Measurements from ENCODE around the gene ZNF182. TPM values are rescaled to one million over a fixed set of nuclear protein-coding genes. Genes with fewer than 3 reads are reported as not detected.
"Not testable (repeated sequence)": the region's sequence is repeated elsewhere in the genome, so short reads cannot be mapped to it uniquely, and the experiment has no call there.

Gene ZNF182
- total and polyA plus RNA-seq, 2 of the 13 experiments (the other 11 are each of a cell fraction or from before 2014, with no cell fraction given), result 2.1 to 4.5 TPM

GRCh38 chrX:47973235-47973634 is 30.6 kb downstream of the ZNF182 start (continued):
- TF ChIP-seq, protein P1, sequence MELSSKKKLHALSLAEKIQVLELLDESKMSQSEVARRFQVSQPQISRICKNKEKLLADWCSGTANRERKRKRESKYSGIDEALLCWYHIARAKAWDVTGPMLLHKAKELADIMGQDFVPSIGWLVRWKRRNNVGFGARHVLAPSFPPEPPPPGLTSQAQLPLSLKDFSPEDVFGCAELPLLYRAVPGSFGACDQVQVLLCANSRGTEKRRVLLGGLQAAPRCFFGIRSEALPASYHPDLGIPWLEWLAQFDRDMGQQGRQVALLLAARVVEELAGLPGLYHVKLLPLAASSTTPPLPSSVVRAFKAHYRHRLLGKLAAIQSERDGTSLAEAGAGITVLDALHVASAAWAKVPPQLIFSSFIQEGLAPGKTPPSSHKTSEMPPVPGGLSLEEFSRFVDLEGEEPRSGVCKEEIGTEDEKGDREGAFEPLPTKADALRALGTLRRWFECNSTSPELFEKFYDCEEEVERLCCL (CRISPR knock-in tag; IDR thresholded peaks at IDR 0.05; ENCODE audit: borderline replicate concordance), result no peak
- no peak for TF ChIP-seq AGO1 (IDR thresholded peaks at IDR 0.05; ENCODE audit: low read depth, low read length, poor library complexity, severe bottlenecking)
- no peak for TF ChIP-seq NAIF1 (CRISPR knock-in tag; IDR thresholded peaks at IDR 0.05; ENCODE audit: borderline replicate concordance)
- no peak for TF ChIP-seq MAFK (conservative IDR thresholded peaks at IDR 0.05 in 1 of 2, IDR thresholded peaks at IDR 0.05 in 1 of 2; ENCODE audit: low read length in 2 of 2)
- TF ChIP-seq, protein P2, sequence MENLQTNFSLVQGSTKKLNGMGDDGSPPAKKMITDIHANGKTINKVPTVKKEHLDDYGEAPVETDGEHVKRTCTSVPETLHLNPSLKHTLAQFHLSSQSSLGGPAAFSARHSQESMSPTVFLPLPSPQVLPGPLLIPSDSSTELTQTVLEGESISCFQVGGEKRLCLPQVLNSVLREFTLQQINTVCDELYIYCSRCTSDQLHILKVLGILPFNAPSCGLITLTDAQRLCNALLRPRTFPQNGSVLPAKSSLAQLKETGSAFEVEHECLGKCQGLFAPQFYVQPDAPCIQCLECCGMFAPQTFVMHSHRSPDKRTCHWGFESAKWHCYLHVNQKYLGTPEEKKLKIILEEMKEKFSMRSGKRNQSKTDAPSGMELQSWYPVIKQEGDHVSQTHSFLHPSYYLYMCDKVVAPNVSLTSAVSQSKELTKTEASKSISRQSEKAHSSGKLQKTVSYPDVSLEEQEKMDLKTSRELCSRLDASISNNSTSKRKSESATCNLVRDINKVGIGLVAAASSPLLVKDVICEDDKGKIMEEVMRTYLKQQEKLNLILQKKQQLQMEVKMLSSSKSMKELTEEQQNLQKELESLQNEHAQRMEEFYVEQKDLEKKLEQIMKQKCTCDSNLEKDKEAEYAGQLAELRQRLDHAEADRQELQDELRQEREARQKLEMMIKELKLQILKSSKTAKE (CRISPR knock-in tag; IDR thresholded peaks at IDR 0.05; ENCODE audit: borderline replicate concordance), result no peak
- no peak for TF ChIP-seq ZNF75D (CRISPR knock-in tag; IDR thresholded peaks at IDR 0.05; ENCODE audit: borderline replicate concordance)
- no peak for TF ChIP-seq HOXA7 (CRISPR knock-in tag; IDR thresholded peaks at IDR 0.05)

DNA sequence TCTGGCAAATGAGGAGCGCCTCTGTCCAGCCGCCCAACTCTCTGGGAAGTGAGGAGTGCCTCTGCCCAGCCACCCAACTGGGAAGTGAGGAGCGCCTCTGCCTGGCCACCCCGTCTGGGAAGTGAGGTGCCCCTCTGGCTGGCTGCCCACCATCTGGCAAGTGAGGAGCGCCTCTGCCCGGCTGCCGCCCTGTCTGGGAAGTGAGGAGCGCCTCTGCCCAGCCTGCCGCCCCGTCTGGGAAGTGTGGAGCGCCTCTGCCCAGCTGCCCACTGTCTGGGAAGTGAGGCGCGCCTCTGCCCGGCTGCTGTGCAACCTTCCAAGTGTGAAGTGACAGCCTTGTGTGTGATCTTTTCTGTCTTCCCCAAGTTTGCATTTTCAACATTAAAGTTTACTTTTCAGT is 38.3 kb downstream of the ZNF182 start:
- in situ Hi-C loops (cut with HindIII; ENCODE audit: extremely low pct_ligation_motif_present, low pct_unique_long_range_greater_than_20kb), result loop anchor here (10.0 kb wide), 1 partner anchor 59 kb away; no protein-coding TSS in a partner anchor
- H3K9me3 ChIP-seq (ENCODE audit: low read length); H2AFZ ChIP-seq (ENCODE audit: low read length); H3K4me1 ChIP-seq (ENCODE audit: insufficient read depth, low read length); H3K9ac ChIP-seq (ENCODE audit: insufficient read depth, low read depth, low read length); DNase-seq (ENCODE audit: low spot score); POLR2A ChIA-PET; H3K79me2 ChIP-seq (ENCODE audit: insufficient read depth, low read length); H3K4me3 ChIP-seq (replicated peaks in 1 of 3; ENCODE audit: insufficient read depth in 1 of 3, low read depth in 2 of 3, low read length in 3 of 3); H3K36me3 ChIP-seq (replicated peaks in 1 of 2; ENCODE audit: control insufficient read depth in 1 of 2, insufficient read depth in 2 of 2, low read length in 2 of 2); H3K27ac ChIP-seq (ENCODE audit: extremely low read length, insufficient read depth, low read length); H3K4me2 ChIP-seq (ENCODE audit: low read depth, low read length); FAIRE-seq; BruUV-seq (replicated peaks); H4K20me1 ChIP-seq (ENCODE audit: insufficient read depth, low read length); H3K27me3 ChIP-seq (ENCODE audit: control insufficient read depth in 1 of 2, insufficient read depth in 2 of 2, low read length in 2 of 2); CTCF ChIA-PET (ENCODE audit: low intra/inter-chr PET ratio, low total read pairs); ATAC-seq; intact Hi-C loops (cut with micrococcal nuclease; ENCODE audit: unreplicated experiment): not testable (repeated sequence)
- 94% methylated on average over 3 of the region's 14 CpGs for WGBS (ENCODE audit: low lambda C conversion rate)
